NB4 (cell line): ENCODE data around the gene MANEA.

Source experiments
- CTCF ChIP-seq: IDR thresholded peaks from one replicate; pipeline ENCODE4 v1.5.1; 2012; ENCODE audit warnings: low read depth, low read length
- MAX ChIP-seq: IDR thresholded peaks from 2 replicates; pipeline ENCODE4 v1.6.1; 2011; ENCODE audit warnings: low read depth, low read length
- POLR2A ChIP-seq: IDR thresholded peaks from 2 replicates; pipeline ENCODE4 v1.6.1; 2011; ENCODE audit warnings: mild to moderate bottlenecking; ENCODE audit not compliant: insufficient read length; ENCODE audit errors: extremely low read depth

DNA sequence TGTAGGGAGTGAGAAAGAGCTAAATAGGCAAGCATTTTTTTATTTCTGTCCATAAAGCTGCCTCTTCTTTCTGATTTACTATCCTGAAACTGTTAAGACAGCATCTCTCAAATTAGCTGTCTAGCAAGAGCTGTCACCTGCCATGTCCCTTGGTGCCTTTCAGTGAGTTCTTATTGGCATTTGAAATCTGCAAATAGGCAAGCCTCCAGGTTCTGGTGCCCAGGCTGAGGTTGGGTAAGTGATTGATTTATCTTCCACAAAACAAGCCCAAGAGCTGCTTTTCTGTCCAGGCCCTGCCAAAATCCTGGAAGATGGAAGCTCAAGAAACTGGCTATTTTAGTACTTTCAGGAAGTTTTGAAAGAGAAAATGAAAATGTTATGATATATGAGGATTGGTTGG lies 22.4 kb downstream of the MANEA start:
- TF ChIP-seq CTCF (no peak), POLR2A (no peak), MAX (no peak)
